ENCODE measurements around the gene VSX1.
A peak's percentile ranks its signal among the peaks of the same experiment; 100 is the strongest.

VSX1 gene

DNA sequence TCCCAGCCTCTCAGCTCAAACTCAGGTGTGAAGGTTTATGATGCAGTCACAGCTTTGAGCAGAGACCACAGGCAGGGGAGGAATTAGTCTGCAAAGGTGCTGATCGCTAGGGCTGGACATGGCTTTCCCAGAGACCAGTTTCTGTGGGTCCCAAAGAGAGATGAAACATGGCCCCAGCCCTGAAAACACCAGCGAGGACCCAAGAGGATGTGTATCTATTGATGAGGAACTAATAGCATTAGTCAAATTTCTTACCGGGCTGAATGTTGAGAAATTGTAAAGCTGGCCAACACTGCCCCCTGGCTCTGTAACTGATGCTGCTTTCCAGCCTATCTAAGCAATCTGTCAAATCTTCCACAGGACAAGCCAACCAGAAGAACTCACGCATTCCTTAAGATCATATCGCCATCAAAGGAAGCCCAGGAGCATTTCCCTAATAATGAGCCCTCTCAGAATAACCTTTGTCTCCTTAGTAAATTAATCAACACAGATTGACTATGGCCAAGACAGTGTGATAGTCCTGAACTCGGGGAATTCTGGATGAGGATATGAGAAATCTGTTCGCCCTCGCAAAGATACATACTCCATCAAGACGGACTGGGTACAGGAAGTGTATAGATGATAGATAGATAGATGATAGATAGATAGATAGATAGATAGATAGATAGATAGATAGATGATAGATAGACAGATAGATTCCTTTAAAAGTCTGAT, 16.2 kb downstream of the VSX1 start:
- peaks cover 8% of the 10 kb centered on the region for H3K4me1 Mint-ChIP-seq (ENCODE audit: low read depth)
- H3K9me3 Mint-ChIP-seq, result no peaks in the 10 kb centered on the region
- H3K27me3 Mint-ChIP-seq (ENCODE audit: low read depth), result peaks cover 53% of the 10 kb centered on the region
- H3K27ac Mint-ChIP-seq, result no peak overlapping the region
- no peak overlapping the region for H3K4me3 Mint-ChIP-seq
- peak; percentile 30 for DNase-seq (ENCODE audit: low spot score)
- no peaks in the 10 kb centered on the region for H3K36me3 Mint-ChIP-seq (ENCODE audit: low read depth)

- Mint-ChIP-seq H3K9me3 (no peaks in the 10 kb centered on the region), H3K27ac (no peak overlapping the region), H3K4me3 (no peak overlapping the region), H3K36me3 (ENCODE audit: low read depth) (no peaks in the 10 kb centered on the region), H3K4me1 (ENCODE audit: low read depth) (peaks cover 12% of the 10 kb centered on the region), H3K27me3 (ENCODE audit: low read depth) (peaks cover 54% of the 10 kb centered on the region)
- DNase-seq (ENCODE audit: low spot score), result no peak
Observed at GRCh38 chr20:25065072-25065624, 16.8 kb downstream of the VSX1 start.

GRCh38 chr20:25064561-25065071, 17.3 kb downstream of the VSX1 start:
- H3K27ac Mint-ChIP-seq, result no peak overlapping the region
- H3K27me3 Mint-ChIP-seq (ENCODE audit: low read depth), result peaks cover 49% of the 10 kb centered on the region
- H3K4me3 Mint-ChIP-seq, result no peak overlapping the region
- no peaks in the 10 kb centered on the region for H3K36me3 Mint-ChIP-seq (ENCODE audit: low read depth)
- H3K9me3 Mint-ChIP-seq, result no peaks in the 10 kb centered on the region
- peaks cover 12% of the 10 kb centered on the region for H3K4me1 Mint-ChIP-seq (ENCODE audit: low read depth)
- DNase-seq (ENCODE audit: low spot score), result no peak

GRCh38 chr20:25063981-25064380, 18.0 kb downstream of the VSX1 start:
- H3K27ac Mint-ChIP-seq, result no peak overlapping the region
- H3K4me1 Mint-ChIP-seq (ENCODE audit: low read depth), result peaks cover 17% of the 10 kb centered on the region
- H3K27me3 Mint-ChIP-seq (ENCODE audit: low read depth), result peaks cover 46% of the 10 kb centered on the region
- H3K9me3 Mint-ChIP-seq, result no peaks in the 10 kb centered on the region
- H3K36me3 Mint-ChIP-seq (ENCODE audit: low read depth), result no peaks in the 10 kb centered on the region
- no peak overlapping the region for H3K4me3 Mint-ChIP-seq
- DNase-seq (ENCODE audit: low spot score), result no peak

DNA sequence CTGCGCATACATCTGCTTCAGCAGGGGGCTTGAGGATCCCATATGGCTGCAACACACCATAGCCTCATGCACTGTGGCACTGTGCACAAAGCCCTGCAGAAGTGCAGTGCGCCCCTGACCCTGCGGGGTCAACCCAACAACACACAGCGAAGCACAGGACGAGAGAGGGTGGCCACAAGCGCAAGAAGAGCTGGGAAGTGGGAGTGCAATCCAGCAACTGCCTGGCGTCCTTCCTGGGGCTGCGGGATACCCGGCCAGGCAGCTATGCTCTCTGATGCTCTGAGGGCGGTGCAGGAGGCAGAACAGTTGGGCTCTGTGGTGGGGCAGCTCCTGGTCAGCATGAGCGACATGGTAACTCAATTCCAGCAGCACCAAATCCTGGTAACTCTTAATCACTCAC, 18.4 kb downstream of the VSX1 start:
- H3K36me3 Mint-ChIP-seq (ENCODE audit: low read depth), result no peaks in the 10 kb centered on the region
- DNase-seq (ENCODE audit: low spot score), result no peak
- H3K4me1 Mint-ChIP-seq (ENCODE audit: low read depth), result peaks cover 21% of the 10 kb centered on the region
- H3K4me3 Mint-ChIP-seq, result no peak overlapping the region
- H3K9me3 Mint-ChIP-seq, result no peaks in the 10 kb centered on the region
- peaks cover 43% of the 10 kb centered on the region for H3K27me3 Mint-ChIP-seq (ENCODE audit: low read depth)
- no peak overlapping the region for H3K27ac Mint-ChIP-seq

DNA sequence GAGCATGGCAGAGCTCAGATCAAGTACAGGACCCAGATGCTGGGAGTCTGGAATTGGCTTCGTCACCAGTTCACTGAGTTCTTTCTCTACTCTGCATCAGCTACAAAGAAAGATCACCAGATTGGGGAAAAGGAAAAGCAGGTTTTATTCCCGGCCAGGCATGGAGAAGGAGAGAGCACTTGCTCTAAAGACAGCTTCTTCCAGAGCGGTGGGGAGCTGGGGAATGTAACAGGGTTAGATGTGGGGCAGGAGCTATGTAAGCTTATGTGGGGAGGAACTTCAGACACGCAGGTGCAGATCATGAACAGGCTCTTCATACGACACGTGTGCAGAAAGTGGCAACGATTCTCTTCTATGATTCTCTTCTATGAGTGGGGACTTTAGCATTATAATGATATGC, 19.1 kb downstream of the VSX1 start:
- H3K4me3 Mint-ChIP-seq, result no peak overlapping the region
- peaks cover 40% of the 10 kb centered on the region for H3K27me3 Mint-ChIP-seq (ENCODE audit: low read depth)
- H3K9me3 Mint-ChIP-seq, result no peaks in the 10 kb centered on the region
- H3K36me3 Mint-ChIP-seq (ENCODE audit: low read depth), result no peaks in the 10 kb centered on the region
- no peak for DNase-seq (ENCODE audit: low spot score)
- H3K4me1 Mint-ChIP-seq (ENCODE audit: low read depth), result peaks cover 22% of the 10 kb centered on the region
- H3K27ac Mint-ChIP-seq, result no peak overlapping the region

DNA sequence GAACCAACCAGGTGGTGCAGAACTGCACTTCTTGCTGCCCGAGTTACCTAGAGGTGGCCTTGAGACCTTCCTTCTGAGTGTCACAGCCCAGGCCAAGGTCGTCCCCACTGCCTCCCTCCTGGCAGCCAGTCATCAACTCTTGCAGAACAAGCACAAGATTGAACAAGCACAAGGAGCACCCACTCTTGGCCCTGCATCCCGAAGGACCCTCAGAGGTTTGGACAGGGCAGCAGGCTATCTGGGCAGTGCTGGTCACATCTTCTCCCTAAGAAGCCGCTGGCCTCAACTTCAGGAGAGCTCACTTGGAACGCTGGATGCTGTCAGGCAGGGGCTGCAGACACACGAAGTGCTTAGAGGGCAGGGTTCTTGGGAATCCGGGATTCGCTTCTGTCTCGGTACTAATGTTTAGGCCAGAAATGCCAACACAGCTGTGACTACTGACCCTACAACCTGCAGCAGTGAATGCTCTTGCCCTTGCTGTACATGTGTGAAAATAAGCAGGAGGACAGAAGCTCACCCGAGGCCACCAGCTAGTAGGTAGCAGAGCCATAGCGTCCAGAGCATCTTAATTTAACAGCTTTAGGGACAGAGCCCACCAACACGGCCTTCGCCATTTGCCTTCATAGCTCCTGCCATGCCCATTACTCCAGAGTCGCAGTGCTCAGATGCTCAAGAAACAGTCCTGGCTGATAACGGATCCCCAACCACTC, 20.0 kb downstream of the VSX1 start:
- Mint-ChIP-seq H3K4me1 (ENCODE audit: low read depth) (peaks cover 22% of the 10 kb centered on the region), H3K9me3 (no peaks in the 10 kb centered on the region), H3K27ac (no peak overlapping the region), H3K27me3 (ENCODE audit: low read depth) (peaks cover 40% of the 10 kb centered on the region), H3K4me3 (no peak overlapping the region), H3K36me3 (ENCODE audit: low read depth) (no peaks in the 10 kb centered on the region)
- DNase-seq (ENCODE audit: low spot score), result no peak

DNA sequence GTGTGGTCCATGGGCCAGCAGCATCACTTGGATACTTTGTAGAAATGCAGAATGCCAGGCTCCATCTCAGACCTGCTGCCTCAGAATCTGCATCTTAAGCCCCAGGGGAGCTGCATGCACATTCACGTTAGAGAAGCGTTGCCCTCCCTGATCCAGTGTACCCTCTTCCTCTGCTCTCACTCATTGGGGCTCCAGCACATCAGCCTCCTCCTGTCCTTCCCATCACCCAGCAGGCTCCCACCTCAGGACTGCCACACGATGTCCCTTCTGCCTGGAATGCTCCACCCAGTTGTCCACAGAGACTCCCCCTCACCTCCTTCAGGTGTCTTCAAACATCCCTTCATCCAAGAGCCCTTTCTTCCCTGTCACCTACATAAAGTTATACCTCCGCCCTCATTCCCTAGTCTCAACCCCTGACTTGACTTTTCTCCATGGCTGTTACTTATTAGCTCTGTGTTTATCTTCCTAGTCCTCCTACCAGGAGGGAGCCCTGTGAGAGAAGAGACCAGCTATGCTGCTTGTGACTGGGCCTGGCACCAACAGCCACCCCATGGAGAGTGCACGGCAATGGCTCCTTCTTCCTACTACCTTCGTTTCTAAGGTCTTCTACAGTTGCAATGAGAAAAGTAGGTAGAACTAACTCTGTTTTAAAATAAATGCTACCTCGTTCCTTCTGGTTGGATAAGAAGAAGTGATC, 20.7 kb downstream of the VSX1 start:
- peaks cover 23% of the 10 kb centered on the region for H3K4me1 Mint-ChIP-seq (ENCODE audit: low read depth)
- no peaks in the 10 kb centered on the region for H3K36me3 Mint-ChIP-seq (ENCODE audit: low read depth)
- H3K9me3 Mint-ChIP-seq, result no peaks in the 10 kb centered on the region
- H3K27me3 Mint-ChIP-seq (ENCODE audit: low read depth), result peaks cover 40% of the 10 kb centered on the region
- peak overlapping the region; percentile 4 for H3K27ac Mint-ChIP-seq
- H3K4me3 Mint-ChIP-seq, result no peak overlapping the region
- DNase-seq (ENCODE audit: low spot score), result no peak

DNA sequence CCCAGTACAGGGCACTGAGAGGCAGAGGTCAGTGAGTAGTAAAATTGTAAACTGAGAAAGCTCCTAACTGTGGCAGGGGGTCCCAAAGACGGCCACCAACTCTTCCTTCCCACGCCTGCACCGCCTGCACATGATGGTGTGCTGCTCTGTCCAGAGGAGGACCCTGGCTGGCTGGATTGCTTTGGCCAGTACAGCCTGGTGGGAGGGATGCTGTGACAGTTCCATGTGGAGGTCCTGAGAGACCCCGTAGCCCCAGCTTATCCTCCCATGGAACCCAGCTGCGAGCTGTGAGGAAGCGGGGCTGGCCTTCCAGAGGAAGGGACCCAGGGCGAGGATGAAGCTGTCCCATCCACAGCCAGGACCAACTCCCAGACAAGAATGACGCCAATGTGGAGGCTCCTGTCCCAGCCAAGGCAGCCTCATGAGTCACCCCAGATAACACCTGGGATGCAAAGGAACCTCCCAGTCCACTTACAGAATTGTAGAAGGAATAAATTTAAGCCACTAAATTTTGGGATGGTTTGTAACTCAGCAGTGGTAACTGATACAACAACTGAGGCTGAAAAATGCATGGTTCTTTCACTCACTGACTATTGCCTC, 22.0 kb downstream of the VSX1 start:
- no peak overlapping the region for H3K4me3 Mint-ChIP-seq
- H3K4me1 Mint-ChIP-seq (ENCODE audit: low read depth), result peaks cover 28% of the 10 kb centered on the region
- peaks cover 5% of the 10 kb centered on the region for H3K36me3 Mint-ChIP-seq (ENCODE audit: low read depth)
- no peak overlapping the region for H3K27ac Mint-ChIP-seq
- DNase-seq (ENCODE audit: low spot score), result no peak
- peaks cover 34% of the 10 kb centered on the region for H3K27me3 Mint-ChIP-seq (ENCODE audit: low read depth)
- H3K9me3 Mint-ChIP-seq, result no peaks in the 10 kb centered on the region

DNA sequence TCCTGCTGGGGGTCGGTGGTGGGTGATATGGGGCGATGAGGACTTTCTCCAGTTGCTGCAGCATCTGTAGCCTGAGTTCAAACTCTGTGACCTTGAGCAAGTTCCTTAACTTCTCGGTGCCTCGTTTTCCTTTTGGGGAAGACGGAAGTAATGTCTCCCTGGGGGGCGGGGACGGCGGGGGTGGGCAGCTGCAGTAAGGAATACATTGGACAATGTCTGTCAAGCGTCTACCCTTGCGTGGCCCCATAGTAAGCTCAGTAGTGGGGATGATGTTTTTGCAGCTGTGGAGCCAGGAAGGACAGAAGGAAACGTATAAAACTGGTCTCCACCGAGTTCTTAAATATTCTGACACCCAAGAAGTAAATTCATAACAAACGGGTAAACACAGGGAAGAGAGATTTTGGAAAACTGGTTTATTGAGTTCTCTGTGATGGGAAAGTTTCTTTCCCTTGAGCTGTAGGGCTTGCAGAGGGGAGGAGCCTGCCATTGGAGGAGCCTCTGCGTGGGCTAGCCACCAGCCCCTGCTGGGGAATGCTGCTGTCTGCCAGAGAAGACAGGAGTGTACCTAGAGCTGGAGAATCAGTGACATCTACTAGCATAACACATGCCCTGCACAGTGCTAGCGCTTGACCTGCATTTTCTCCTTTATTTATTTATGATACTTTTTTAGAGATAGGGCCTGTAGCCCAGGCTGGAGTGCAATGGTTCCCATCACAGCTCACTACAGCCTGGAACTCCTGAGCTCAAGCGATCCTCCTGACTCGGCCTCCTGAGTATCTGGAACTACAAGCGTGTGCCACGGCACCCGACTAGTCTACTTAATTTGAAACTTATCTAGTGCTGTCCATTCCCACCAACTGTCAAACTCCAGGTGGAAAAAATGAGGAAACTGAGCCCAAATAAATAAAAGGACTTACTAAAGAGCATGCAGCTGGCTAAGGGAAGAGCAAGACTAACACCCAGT, 22.8 kb downstream of the VSX1 start:
- H3K27ac Mint-ChIP-seq, result peak overlapping the region; percentile 82
- H3K4me1 Mint-ChIP-seq (ENCODE audit: low read depth), result peaks cover 35% of the 10 kb centered on the region
- DNase-seq (ENCODE audit: low spot score), result no peak
- peak overlapping the region; percentile 75 for H3K4me3 Mint-ChIP-seq
- peaks cover 30% of the 10 kb centered on the region for H3K27me3 Mint-ChIP-seq (ENCODE audit: low read depth)
- H3K36me3 Mint-ChIP-seq (ENCODE audit: low read depth), result peaks cover 12% of the 10 kb centered on the region
- H3K9me3 Mint-ChIP-seq, result no peaks in the 10 kb centered on the region

DNA sequence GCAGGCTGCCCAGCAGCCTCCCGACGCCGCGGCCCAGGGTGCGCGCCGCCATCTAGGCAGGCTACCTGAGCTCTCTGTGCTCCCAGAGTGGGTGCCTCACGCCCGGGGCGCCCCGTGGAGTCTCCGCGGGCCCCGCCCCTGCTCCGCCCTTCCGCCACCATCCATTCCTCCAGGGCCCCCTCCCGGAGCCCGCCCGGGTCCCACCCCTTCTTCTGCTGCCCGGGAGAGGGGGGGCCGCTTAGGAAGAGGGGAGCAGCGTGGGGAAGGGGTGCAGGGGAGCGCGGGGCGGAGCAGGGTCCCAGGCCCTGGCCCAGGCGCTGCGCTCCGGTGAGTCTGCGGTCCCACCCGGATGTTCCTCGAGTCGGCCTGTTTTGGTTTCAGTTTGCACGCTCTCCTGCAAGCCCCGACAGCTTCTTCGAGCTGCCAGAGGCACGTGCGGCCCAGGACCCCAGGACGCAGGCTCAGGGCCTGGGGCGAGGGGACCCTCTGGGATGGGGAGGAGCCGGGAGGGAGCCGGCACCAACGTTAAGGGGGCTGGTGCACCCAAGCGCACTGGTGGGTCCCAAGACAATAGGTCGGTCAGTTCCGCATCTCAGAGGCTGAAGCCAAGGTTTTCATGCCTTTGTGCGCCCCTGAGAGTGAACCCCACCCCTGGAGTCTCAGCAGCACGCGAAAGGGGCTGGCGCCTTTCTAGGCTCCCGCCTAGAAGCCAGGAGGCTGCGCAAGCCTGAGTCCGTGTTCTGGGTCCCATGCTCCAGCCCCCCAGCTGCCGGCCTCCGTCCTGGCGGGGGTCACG, 23.7 kb downstream of the VSX1 start, which contains the start of gene ACSS1:
Gene ACSS1 (minus strand): TSS at position 89 of the 796 bp plus-strand sequence. CDS start 37 bp downstream, at position 52.
- Mint-ChIP-seq H3K9me3 (no peaks in the 10 kb centered on the region), H3K27me3 (ENCODE audit: low read depth) (peaks cover 27% of the 10 kb centered on the region), H3K36me3 (ENCODE audit: low read depth) (peaks cover 15% of the 10 kb centered on the region), H3K4me1 (ENCODE audit: low read depth) (peaks cover 44% of the 10 kb centered on the region), H3K27ac (peak within 1 kb of the TSS; percentile 86), H3K4me3 (peak within 1 kb of the TSS; percentile 83)
- peak; percentile 66 for DNase-seq (ENCODE audit: low spot score)

All from T-helper 2 cell treated with Interferon-gamma antibody and Interleukin-4, amounts not matched to agents 5 μg/mL and 100 μg/mL, for 36 hours (primary cell).